ENCODE measurements around the gene WDR37. TPM values are rescaled to one million over a fixed set of nuclear protein-coding genes. Genes with fewer than 3 reads are reported as not detected.

The WDR37 gene
- total and polyA plus RNA-seq, 4 donors: 6.6 to 23.5 (median 13.6) TPM

DNA sequence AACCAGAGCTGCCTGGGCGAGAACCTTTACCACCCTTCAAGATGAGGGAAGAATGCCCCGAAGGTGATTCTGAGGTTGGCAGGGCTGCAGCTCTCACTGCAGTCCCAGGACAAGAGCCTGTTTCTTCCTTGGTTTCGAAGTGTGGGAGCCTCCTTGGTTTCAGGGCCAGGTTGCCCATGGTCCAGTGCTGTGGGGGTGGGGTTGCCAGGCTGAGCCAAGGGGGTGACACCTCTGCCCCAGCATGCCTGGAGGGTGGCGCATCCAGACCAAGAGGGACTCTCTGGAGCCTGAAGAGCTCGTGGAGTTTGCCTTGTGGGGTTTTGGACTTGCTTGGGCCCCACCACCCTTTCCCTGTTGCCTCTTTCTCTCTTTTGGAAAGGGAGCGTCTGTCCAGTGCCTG lies 41.3 kb downstream of the WDR37 start:
- WGBS, 2 donors: 97 to 99% methylated on average over 6 of the region's 6 CpGs
- no peaks in the 10 kb centered on the region for H3K27me3 ChIP-seq (ENCODE audit: control insufficient read depth in 3 of 3, insufficient read depth in 3 of 3, low read length in 2 of 3)
- TF ChIP-seq, protein P1, sequence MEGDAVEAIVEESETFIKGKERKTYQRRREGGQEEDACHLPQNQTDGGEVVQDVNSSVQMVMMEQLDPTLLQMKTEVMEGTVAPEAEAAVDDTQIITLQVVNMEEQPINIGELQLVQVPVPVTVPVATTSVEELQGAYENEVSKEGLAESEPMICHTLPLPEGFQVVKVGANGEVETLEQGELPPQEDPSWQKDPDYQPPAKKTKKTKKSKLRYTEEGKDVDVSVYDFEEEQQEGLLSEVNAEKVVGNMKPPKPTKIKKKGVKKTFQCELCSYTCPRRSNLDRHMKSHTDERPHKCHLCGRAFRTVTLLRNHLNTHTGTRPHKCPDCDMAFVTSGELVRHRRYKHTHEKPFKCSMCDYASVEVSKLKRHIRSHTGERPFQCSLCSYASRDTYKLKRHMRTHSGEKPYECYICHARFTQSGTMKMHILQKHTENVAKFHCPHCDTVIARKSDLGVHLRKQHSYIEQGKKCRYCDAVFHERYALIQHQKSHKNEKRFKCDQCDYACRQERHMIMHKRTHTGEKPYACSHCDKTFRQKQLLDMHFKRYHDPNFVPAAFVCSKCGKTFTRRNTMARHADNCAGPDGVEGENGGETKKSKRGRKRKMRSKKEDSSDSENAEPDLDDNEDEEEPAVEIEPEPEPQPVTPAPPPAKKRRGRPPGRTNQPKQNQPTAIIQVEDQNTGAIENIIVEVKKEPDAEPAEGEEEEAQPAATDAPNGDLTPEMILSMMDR (IDR thresholded peaks at IDR 0.05; ENCODE audit: control extremely low read depth, extremely low read depth): no peak
- no peak overlapping the region for H3K9ac ChIP-seq (ENCODE audit: insufficient read depth in 1 of 2, low read length in 2 of 2)
- peaks cover 6 to 58% (median 23%) of the 10 kb centered on the region in 4 donors for H3K36me3 ChIP-seq (ENCODE audit: control insufficient read depth in 4 of 4, insufficient read depth in 4 of 4, low read length in 4 of 4)
- no peak overlapping the region for H3K27ac ChIP-seq (ENCODE audit: low read depth in 1 of 2, low read length in 1 of 2)
- no peak for ATAC-seq (ENCODE audit: insufficient read depth, low FRiP score)
- no peak for DNase-seq
- H3K4me1 ChIP-seq (ENCODE audit: control insufficient read depth in 5 of 5, insufficient read depth in 5 of 5, low read length in 5 of 5): no peaks in the 10 kb centered on the region
- H3K4me3 ChIP-seq: no peak overlapping the region
- H3K9me3 ChIP-seq (ENCODE audit: control insufficient read depth in 4 of 4, insufficient read depth in 3 of 4, low read length in 3 of 4): no peaks in the 10 kb centered on the region

DNA sequence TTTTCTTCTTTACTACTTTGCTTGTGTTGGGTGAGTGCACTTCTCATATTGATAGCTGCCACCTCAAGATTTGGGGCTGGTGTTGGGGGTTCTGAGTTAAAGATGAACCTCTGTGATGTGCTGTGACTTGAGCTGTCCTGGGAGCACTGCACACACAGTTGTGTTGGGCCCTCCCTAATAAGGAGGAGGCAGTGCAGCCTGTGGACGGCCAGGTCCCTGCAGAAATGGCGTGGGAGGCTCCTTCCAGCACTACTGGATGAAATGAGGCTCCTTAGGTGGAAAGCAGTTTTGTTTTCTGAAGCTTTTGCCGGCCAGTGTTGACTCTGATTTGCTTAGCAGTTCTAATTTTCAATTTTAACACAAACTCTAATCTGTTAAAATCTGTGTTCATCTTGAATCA lies 44.0 kb downstream of the WDR37 start:
- TF ChIP-seq, protein P1 (IDR thresholded peaks at IDR 0.05; ENCODE audit: control extremely low read depth, extremely low read depth): no peak
- WGBS, 2 donors: 80 to 94% methylated on average over 3 of the region's 3 CpGs
- H3K9ac ChIP-seq (ENCODE audit: insufficient read depth in 1 of 2, low read length in 2 of 2): no peak overlapping the region
- no peak overlapping the region for H3K27ac ChIP-seq (ENCODE audit: low read depth in 1 of 2, low read length in 1 of 2)
- H3K4me1 ChIP-seq (ENCODE audit: control insufficient read depth in 5 of 5, insufficient read depth in 5 of 5, low read length in 5 of 5): no peaks in the 10 kb centered on the region
- H3K9me3 ChIP-seq (ENCODE audit: control insufficient read depth in 4 of 4, insufficient read depth in 3 of 4, low read length in 3 of 4): no peaks in the 10 kb centered on the region
- DNase-seq (no peak), ATAC-seq (ENCODE audit: insufficient read depth, low FRiP score) (no peak)
- H3K27me3 ChIP-seq (ENCODE audit: control insufficient read depth in 3 of 3, insufficient read depth in 3 of 3, low read length in 2 of 3): no peaks in the 10 kb centered on the region
- H3K4me3 ChIP-seq: no peak overlapping the region
- H3K36me3 ChIP-seq (ENCODE audit: control insufficient read depth in 4 of 4, insufficient read depth in 4 of 4, low read length in 4 of 4): peaks cover 16 to 60% (median 30%) of the 10 kb centered on the region in 4 donors

DNA sequence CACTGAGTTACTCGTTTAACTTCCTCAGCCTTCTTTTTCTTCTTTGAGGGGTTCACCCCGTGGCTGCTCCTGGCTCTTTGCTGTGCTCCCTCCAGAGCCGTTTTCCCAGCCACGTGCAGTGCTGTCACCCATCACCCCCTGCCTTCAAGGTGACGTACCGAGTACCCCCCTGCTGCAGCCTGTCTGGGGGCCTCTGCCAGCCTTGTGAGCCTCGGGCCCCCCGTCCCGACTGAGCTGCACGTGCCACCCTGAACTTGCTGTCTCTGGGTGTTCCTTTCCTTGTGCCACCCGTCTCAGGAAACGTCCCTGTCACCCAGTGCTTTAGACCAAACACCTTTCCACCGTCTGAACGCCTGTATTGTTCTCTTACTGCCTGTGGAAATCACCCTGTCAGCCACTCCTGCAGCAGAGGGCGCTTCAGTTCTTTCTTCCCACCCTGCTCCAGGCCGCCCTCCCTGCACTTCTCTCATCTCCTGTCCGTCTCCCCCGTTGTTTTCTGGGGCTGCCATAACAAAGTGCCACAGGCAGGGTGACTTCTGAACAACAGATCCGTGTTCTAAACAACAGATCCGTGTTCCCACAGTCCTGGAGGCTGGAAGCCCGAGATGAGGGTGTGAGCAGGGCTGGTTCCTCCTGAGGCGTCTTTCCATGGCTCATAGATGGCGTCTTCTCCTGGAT lies 44.6 kb downstream of the WDR37 start:
- no peaks in the 10 kb centered on the region for H3K27me3 ChIP-seq (ENCODE audit: control insufficient read depth in 3 of 3, insufficient read depth in 3 of 3, low read length in 2 of 3)
- H3K9ac ChIP-seq (ENCODE audit: insufficient read depth in 1 of 2, low read length in 2 of 2): no peak overlapping the region
- WGBS, 2 donors: 81 to 84% methylated on average over 23 of the region's 23 CpGs
- ATAC-seq (ENCODE audit: insufficient read depth, low FRiP score) (no peak), DNase-seq (no peak)
- H3K27ac ChIP-seq (ENCODE audit: low read depth in 1 of 2, low read length in 1 of 2): no peak overlapping the region
- H3K4me3 ChIP-seq: no peak overlapping the region
- TF ChIP-seq, protein P1 (IDR thresholded peaks at IDR 0.05; ENCODE audit: control extremely low read depth, extremely low read depth): no peak
- H3K4me1 ChIP-seq (ENCODE audit: control insufficient read depth in 5 of 5, insufficient read depth in 5 of 5, low read length in 5 of 5): no peaks in the 10 kb centered on the region
- no peaks in the 10 kb centered on the region for H3K9me3 ChIP-seq (ENCODE audit: control insufficient read depth in 4 of 4, insufficient read depth in 3 of 4, low read length in 3 of 4)
- H3K36me3 ChIP-seq (ENCODE audit: control insufficient read depth in 4 of 4, insufficient read depth in 4 of 4, low read length in 4 of 4): peaks cover 19 to 60% (median 29%) of the 10 kb centered on the region in 4 donors

DNA sequence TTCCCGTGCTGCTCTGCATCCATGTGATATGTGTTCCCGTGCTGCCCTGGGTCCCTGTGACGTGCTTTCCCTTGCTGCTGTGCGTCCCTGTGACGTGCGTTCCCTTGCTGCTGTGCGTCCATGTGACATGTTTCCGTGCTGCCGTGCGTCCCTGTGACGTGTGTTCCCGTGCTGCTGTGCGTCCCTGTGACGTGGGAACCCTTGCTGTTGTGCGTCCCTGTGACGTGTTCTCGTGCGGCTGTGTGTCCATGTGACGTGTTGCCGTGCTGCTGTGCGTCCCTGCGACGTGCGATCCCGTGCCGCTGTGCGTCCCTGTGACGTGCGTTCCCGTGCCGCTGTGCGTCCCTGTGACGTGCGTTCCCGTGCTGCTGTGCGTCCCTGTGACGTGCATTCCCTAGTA lies 45.8 kb downstream of the WDR37 start:
- Histone ChIP-seq H3K4me3 (no peak overlapping the region), H3K9ac (ENCODE audit: insufficient read depth in 1 of 2, low read length in 2 of 2) (no peak overlapping the region), H3K27me3 (ENCODE audit: control insufficient read depth in 3 of 3, insufficient read depth in 3 of 3, low read length in 2 of 3) (no peaks in the 10 kb centered on the region), H3K36me3 (ENCODE audit: control insufficient read depth in 4 of 4, insufficient read depth in 4 of 4, low read length in 4 of 4) (peaks cover 23 to 56% (median 27%) of the 10 kb centered on the region in 4 donors), H3K4me1 (ENCODE audit: control insufficient read depth in 5 of 5, insufficient read depth in 5 of 5, low read length in 5 of 5) (no peaks in the 10 kb centered on the region), H3K9me3 (ENCODE audit: control insufficient read depth in 4 of 4, insufficient read depth in 3 of 4, low read length in 3 of 4) (no peaks in the 10 kb centered on the region), H3K27ac (ENCODE audit: low read depth in 1 of 2, low read length in 1 of 2) (no peak overlapping the region)
- TF ChIP-seq, protein P1 (IDR thresholded peaks at IDR 0.05; ENCODE audit: control extremely low read depth, extremely low read depth): no peak
- 96 to 98% methylated on average over 37 of the region's 37 CpGs for WGBS, 2 donors
- ATAC-seq (ENCODE audit: insufficient read depth, low FRiP score) (no peak), DNase-seq (no peak)

Measured in lung (tissue), 12 donors.